GM18499 (cell line): ENCODE data around the gene HNMT.
"Not testable (repeated sequence)": the region's sequence is repeated elsewhere in the genome, so short reads cannot be mapped to it uniquely, and the experiment has no call there.

Experiments used
- ATAC-seq: cut with Tn5 transposase; IDR thresholded peaks from one replicate; pipeline ENCODE4 v1.9.1; 2021; ENCODE audit warnings: moderate number of reproducible peaks; ENCODE audit not compliant: insufficient read depth, unreplicated experiment

Gene HNMT

GRCh38 chr2:138035608-138036217 is 71.4 kb downstream of the HNMT start:
- no peak for ATAC-seq

GRCh38 chr2:138036522-138036921 is 72.2 kb downstream of the HNMT start:
- no peak for ATAC-seq

GRCh38 chr2:138037090-138037489 is 72.8 kb downstream of the HNMT start:
- ATAC-seq = no peak

DNA sequence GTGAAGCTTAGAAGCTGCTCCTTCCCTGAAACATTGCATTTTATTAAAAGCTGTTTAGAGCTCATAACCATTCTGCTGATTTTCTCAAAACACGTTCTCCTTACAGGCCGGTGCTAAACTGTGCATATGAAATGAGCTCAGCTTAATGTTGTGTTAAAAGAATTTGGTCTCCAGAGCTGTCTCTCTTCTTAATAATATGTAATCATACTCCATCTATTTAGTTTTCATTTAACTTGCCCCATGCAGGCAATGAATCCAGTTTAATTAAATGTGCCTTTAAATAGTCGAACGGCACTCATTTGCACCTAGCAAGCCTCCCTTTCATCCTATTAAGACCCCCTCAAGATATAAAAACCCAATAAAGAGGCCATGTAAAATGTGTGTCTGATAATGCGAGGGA is 76.3 kb downstream of the HNMT start:
- ATAC-seq = no peak

GRCh38 chr2:138042311-138042710 is 78.0 kb downstream of the HNMT start:
- no peak for ATAC-seq

DNA sequence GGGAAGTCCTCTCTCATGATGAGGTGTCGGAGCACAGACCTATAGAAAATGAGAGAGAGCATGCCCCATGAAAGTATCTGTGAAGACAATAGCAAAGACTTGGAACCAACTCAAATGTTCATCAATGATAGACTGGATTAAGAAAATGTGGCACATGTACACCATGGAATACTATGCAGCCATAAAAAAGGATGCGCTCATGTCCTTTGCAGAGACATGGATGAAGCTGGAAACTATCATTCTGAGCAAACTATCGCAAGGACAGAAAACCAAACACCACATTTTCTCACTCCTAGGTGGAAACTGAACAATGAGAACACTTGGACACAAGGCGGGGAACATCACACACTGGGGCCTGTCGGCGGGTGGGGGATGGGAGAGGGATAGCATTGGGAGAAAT is 79.3 kb downstream of the HNMT start:
- ATAC-seq = not testable (repeated sequence)

GRCh38 chr2:138058427-138058826 is 94.2 kb downstream of the HNMT start:
- no peak for ATAC-seq

- ATAC-seq = no peak
Measured at GRCh38 chr2:138059487-138060300, 95.4 kb downstream of the HNMT start.

DNA sequence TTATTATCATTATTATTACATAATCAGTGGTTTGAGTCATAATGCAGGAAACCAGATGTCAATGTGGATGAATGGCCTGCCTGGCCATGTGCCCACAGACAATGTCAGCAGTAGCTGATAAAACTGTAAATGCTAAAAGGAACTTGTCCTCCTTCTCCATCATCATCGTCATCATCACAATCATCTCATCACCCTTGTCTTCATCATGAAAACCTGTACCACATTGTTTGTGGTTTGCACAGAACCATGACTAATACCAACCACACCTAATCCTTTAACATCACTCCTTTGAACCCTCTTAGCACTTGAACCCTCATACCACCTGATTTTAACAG is 96.0 kb downstream of the HNMT start:
- ATAC-seq = no peak

DNA sequence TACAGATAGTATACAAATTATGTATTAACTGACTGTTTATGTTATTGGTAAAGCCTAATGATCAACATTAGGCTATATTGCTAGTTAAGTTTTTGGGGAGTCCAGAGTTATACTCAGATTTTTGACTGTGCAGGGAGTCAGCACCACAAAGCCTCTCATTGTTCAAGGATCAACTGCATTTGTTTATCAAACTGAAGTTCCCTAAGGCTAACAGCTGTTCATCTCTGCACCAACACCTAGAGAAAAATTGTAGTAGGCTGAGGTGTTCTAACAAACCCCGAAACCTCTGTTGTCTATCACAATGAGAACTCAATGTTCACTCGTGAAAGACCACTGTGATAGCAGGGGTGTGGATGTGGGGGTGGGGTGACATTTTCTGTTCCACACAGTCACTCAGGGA is 97.7 kb downstream of the HNMT start:
- no peak for ATAC-seq

GRCh38 chr2:138063181-138063580 is 98.9 kb downstream of the HNMT start:
- ATAC-seq = no peak
